Activated CD4-positive, alpha-beta T cell treated with anti-CD3 and anti-CD28 coated beads, Interleukin-2, amount 10 ng/mL, durations not matched to agents 7 days and 5 days (primary cell): ENCODE results near the gene GPX1. TPM values are rescaled to one million over a fixed set of nuclear protein-coding genes. Genes with fewer than 3 reads are reported as not detected.
"Not testable (repeated sequence)": the region's sequence is repeated elsewhere in the genome, so short reads cannot be mapped to it uniquely, and the experiment has no call there.

ENCODE experiments used
- CTCF ChIA-PET: fragments of 350-600 bp; sonication (Branson Sonifier 250); formaldehyde crosslinking; loops from one replicate; lab custom pipeline; 2021; ENCODE audit warnings: antibody characterized with exemption; lab: Charles Lee
- POLR2A ChIA-PET: fragments of 350-600 bp; sonication (Branson Sonifier 250); formaldehyde crosslinking; loops from one replicate; lab custom pipeline; 2021; ENCODE audit warnings: antibody characterized with exemption; lab: Charles Lee
- DNase-seq: peaks from one replicate; pipeline ENCODE4 v3.0.0-alpha.2; 2020
- H3K27ac Mint-ChIP-seq: one replicate; pipeline ENCODE4 v1.8.0; 2021; ENCODE audit warnings: mild to moderate bottlenecking, moderate library complexity, mixed read lengths
- H3K27me3 Mint-ChIP-seq: one replicate; pipeline ENCODE4 v1.8.0; 2021; ENCODE audit warnings: mixed read lengths
- H3K36me3 Mint-ChIP-seq: one replicate; pipeline ENCODE4 v1.8.0; 2021; ENCODE audit warnings: low read depth, mixed read lengths
- H3K4me1 Mint-ChIP-seq: one replicate; pipeline ENCODE4 v1.8.0; 2021; ENCODE audit warnings: mixed read lengths
- H3K4me3 Mint-ChIP-seq: one replicate; pipeline ENCODE4 v1.8.0; 2021; ENCODE audit warnings: mild to moderate bottlenecking, moderate library complexity, mixed read lengths
- H3K9me3 Mint-ChIP-seq: one replicate; pipeline ENCODE4 v1.8.0; 2021; ENCODE audit warnings: mixed read lengths
- total RNA-seq, 2 experiments: library from RNA; stranded (reverse); gene quantifications; one replicate each; pipeline ENCODE4 v1.2.3, GENCODE V29; 2021

The GPX1 gene
- total RNA-seq, 2 experiments from 2014 or later = 89.7 to 110 TPM

DNA sequence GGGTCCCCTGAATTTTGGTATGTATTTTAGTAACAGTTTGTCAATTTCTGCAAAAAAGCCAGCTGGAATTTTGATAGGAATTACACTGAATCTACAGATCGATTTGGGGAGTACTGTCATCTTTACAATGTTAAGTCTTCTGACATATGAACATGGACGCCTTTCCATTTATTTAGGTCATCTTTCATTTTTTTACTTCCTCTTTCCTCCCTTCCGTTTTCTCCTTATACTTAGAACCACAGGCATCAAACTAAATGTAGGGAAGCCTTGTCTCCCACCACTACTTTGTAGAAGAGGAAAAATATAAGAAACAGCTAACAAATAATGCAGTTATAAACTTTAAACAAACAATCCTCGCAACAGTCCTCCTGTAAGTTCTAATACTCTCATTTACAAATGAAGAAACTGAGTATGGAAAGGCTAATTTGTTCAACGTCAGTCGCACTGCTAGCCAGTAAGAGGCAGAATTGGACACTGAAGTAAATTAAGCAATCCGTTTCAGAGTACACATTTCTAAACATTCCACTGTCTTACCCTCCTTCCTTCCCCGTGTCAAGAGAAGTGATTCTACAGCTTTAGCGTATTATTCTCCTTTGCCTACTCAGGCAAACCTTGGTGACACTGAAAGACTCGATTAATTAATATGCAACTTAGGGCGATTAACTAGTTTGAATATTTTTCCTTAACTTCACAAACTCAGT, 28.1 kb upstream of the GPX1 start:
- POLR2A ChIA-PET = no interaction called here
- CTCF ChIA-PET = no interaction called here
- Mint-ChIP-seq H3K36me3 (peaks cover 20% of the 10 kb centered on the region), H3K27ac (no peak overlapping the region), H3K9me3 (no peaks in the 10 kb centered on the region), H3K27me3 (no peaks in the 10 kb centered on the region), H3K4me1 (peaks cover 28% of the 10 kb centered on the region), H3K4me3 (no peak overlapping the region)
- no peak for DNase-seq

- H3K27me3 Mint-ChIP-seq = no peaks in the 10 kb centered on the region
- no peaks in the 10 kb centered on the region for H3K9me3 Mint-ChIP-seq
- POLR2A ChIA-PET = no interaction called here
- H3K4me3 Mint-ChIP-seq = no peak overlapping the region
- CTCF ChIA-PET = no interaction called here
- H3K36me3 Mint-ChIP-seq = peaks cover 20% of the 10 kb centered on the region
- DNase-seq = no peak
- peaks cover 28% of the 10 kb centered on the region for H3K4me1 Mint-ChIP-seq
- H3K27ac Mint-ChIP-seq = no peak overlapping the region
Observed at GRCh38 chr3:49385617-49386016, 27.5 kb upstream of the GPX1 start.

DNA sequence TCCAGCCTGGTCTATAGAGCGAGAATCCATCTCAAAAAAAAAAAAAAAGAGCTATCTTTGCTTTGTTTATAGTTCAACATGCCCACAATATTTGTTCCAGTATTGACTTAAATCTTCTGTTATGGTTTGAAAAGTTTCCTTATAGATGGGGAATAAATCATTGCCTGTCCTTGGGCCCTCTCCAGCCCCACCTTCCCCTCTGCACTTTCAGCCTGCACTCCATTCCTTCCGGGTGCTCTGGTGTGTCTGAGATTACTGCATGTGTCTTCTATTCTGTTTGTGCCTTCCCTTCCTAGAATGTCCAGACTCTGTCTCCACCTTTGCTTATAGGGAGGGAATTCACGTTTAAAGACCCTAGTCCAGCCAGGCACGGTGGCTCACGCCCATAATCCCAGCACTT, 25.2 kb upstream of the GPX1 start:
- CTCF ChIA-PET = no interaction called here
- peaks cover 3% of the 10 kb centered on the region for H3K9me3 Mint-ChIP-seq

DNA sequence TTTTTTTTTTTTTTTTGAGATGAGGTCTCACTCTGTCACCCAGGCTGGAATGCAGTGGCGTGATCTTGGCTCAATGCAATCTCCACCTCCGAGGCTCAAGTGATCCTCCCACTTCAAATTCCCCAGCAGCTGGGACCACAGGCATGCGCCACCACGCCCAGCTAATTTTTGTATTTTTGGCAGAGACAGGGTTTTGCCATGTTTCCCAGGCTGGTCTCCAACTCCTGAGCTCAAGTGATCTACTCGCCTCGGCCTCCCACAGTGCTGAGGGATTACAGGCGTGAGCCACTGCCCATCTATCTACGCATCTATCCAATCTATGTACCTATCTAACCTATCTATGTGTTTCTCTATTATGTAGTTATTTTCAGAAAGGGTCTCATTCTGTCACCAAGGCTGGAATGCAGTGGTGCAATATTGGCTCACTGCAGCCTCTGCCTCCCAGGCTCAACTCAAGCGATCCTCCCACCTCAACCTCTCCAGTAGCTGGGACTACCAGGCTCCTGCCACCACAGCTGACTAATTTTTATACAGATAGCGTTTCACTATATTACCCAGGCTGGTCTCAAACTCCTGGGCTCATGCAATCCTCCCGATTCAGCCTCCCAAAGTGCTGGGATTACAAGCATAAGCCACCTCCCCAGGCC, 20.2 kb upstream of the GPX1 start:
- Mint-ChIP-seq H3K4me3 (no peak overlapping the region), H3K9me3 (peaks cover 3% of the 10 kb centered on the region), H3K27ac (peak overlapping the region; percentile 83), H3K4me1 (peaks cover 34% of the 10 kb centered on the region), H3K27me3 (no peaks in the 10 kb centered on the region), H3K36me3 (peaks cover 40% of the 10 kb centered on the region)
- DNase-seq = no peak
- POLR2A ChIA-PET = interaction anchor here (0.6 kb wide), 1 partner anchor 38 kb away, joined by 3 read pairs; no protein-coding TSS in a partner anchor
- CTCF ChIA-PET = interaction anchor here (1.1 kb wide), 1 partner anchor 71 kb away, joined by 3 read pairs; no protein-coding TSS in a partner anchor

More for the DNA sequence above, 25.2 kb upstream of the GPX1 start:
- POLR2A ChIA-PET = no interaction called here
- DNase-seq = no peak
- Mint-ChIP-seq H3K27me3 (no peaks in the 10 kb centered on the region), H3K4me3 (no peak overlapping the region), H3K4me1 (peaks cover 35% of the 10 kb centered on the region), H3K27ac (peak overlapping the region; percentile 26), H3K36me3 (peaks cover 28% of the 10 kb centered on the region)

- peak overlapping the region; percentile 78 for H3K27ac Mint-ChIP-seq
- peaks cover 3% of the 10 kb centered on the region for H3K9me3 Mint-ChIP-seq
- H3K36me3 Mint-ChIP-seq = peaks cover 46% of the 10 kb centered on the region
- POLR2A ChIA-PET = interaction anchor here (0.6 kb wide), 2 partner anchors 51 to 75 kb away, joined by 3 to 6 read pairs; no protein-coding TSS in a partner anchor
- CTCF ChIA-PET = interaction anchor here (0.6 to 1.1 kb wide), 4 partner anchors 11 to 72 kb away, joined by 3 to 4 read pairs (median 3); no protein-coding TSS in a partner anchor
- H3K4me3 Mint-ChIP-seq = no peak overlapping the region
- peak; percentile 54 for DNase-seq
- H3K27me3 Mint-ChIP-seq = no peaks in the 10 kb centered on the region
- peaks cover 36% of the 10 kb centered on the region for H3K4me1 Mint-ChIP-seq
Observed at GRCh38 chr3:49377483-49377882, 19.3 kb upstream of the GPX1 start.

- no peak overlapping the region for H3K27ac Mint-ChIP-seq
- peaks cover 52% of the 10 kb centered on the region for H3K36me3 Mint-ChIP-seq
- H3K9me3 Mint-ChIP-seq = no peaks in the 10 kb centered on the region
Observed at GRCh38 chr3:49371946-49372345, 13.8 kb upstream of the GPX1 start.

DNA sequence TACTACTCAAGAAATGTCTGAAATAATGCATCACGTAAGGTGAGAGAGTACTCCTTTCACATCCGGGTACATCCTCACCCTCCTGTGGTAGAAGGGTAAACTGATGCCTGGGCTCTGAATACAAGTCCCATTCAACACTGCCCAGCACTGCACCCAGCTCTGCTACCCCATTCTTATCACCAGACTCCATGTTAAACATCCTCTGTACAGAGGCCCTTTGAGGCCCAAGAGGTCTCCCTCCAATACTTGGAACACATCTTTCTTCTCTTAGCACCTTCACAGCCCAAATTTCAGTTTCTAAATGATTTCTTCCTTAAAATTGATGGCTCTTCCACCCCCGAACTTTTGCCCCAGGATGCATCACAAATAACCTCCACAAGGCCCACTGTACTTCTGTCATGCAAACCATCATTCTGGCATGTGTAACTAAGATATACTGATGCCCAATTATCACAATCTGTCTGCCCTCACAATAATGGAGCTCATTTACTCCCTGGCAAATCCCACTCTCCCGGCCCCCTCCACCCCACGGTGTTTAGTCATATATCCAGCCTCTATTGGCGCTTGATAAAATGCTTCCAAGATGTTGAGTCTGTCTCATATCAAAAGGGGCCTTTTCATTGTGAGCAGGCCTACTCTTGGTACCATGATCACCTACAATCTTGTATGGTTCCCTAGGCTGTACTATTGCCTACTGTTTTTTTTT, 12.6 kb upstream of the GPX1 start:
- H3K4me1 Mint-ChIP-seq = peaks cover 25% of the 10 kb centered on the region
- H3K27ac Mint-ChIP-seq = no peak overlapping the region
- H3K9me3 Mint-ChIP-seq = no peaks in the 10 kb centered on the region
- H3K4me3 Mint-ChIP-seq = no peak overlapping the region
- H3K36me3 Mint-ChIP-seq = peaks cover 62% of the 10 kb centered on the region
- ChIA-PET CTCF (interaction anchor here (0.6 to 1.7 kb wide), 5 partner anchors 13 to 1272 kb away, joined by 3 to 4 read pairs (median 4); no protein-coding TSS in a partner anchor), POLR2A (interaction anchor here (0.6 kb wide), 1 partner anchor 48 kb away, joined by 4 read pairs; no protein-coding TSS in a partner anchor)
- DNase-seq = no peak
- H3K27me3 Mint-ChIP-seq = no peaks in the 10 kb centered on the region

More at GRCh38 chr3:49371946-49372345, 13.8 kb upstream of the GPX1 start:
- Mint-ChIP-seq H3K4me3 (no peak overlapping the region), H3K4me1 (peaks cover 25% of the 10 kb centered on the region), H3K27me3 (no peaks in the 10 kb centered on the region)
- no peak for DNase-seq
- ChIA-PET POLR2A (no interaction called here), CTCF (interaction anchor here (1.1 kb wide), 1 partner anchor 13 kb away, joined by 4 read pairs; no protein-coding TSS in a partner anchor)

DNA sequence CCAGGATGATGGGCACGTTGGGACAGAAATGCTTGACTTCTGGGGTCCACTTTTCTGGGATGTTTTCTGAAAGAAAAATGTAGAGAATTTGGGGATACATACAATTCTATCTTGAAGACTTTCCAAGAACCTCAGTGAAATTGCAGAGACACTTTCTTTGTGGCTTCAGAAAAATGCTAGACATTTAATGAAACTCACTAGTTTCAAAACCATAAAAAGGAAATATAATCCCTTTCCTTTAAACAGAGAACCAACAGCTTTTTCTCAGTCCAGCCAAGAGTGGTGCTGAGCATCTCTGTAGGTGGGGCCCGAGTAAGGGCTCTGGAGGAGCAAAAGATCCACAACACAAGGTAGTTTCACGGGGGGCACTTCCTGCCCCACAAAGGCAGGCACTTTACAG, 4.4 kb upstream of the GPX1 start:
- POLR2A ChIA-PET = no interaction called here
- peaks cover 66% of the 10 kb centered on the region for H3K36me3 Mint-ChIP-seq

DNA sequence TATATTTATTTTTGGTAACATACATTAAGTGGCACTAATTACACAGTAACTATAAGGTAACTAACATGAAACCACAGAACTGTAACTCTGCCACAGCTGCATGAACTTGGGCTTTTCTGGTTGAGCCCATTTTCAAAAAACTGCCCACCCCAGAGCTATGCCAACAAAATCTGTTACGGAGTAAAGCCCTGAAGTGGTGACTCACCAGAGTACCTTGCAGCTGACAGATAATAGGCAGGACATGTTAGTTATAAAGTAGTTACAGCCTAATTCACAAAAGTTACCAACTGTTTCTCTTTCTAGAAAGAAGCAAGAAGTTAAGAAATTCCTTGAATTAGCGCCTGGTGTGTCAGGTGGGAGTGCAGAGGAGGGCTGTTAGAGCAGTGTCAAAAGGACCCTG, 1.5 kb upstream of the GPX1 start:
- peaks cover 37% of the 10 kb centered on the region for H3K4me1 Mint-ChIP-seq
- ChIA-PET CTCF (interaction anchor here (0.6 to 2.2 kb wide), 4 partner anchors 10 to 28 kb away, joined by 3 to 8 read pairs (median 3); no protein-coding TSS in a partner anchor), POLR2A (interaction anchor here (1.4 kb wide), 1 partner anchor 20 kb away, joined by 6 read pairs; the partner anchor contains the start of gene USP4)
- peak overlapping the region; percentile 87 for H3K27ac Mint-ChIP-seq
- H3K36me3 Mint-ChIP-seq = peaks cover 62% of the 10 kb centered on the region
- H3K27me3 Mint-ChIP-seq = no peaks in the 10 kb centered on the region
- DNase-seq = no peak
- no peaks in the 10 kb centered on the region for H3K9me3 Mint-ChIP-seq
- H3K4me3 Mint-ChIP-seq = peak overlapping the region; percentile 96

More for the DNA sequence above, 4.4 kb upstream of the GPX1 start:
- Mint-ChIP-seq H3K4me1 (peaks cover 29% of the 10 kb centered on the region), H3K4me3 (no peak overlapping the region), H3K27me3 (no peaks in the 10 kb centered on the region), H3K27ac (peak overlapping the region; percentile 51), H3K9me3 (no peaks in the 10 kb centered on the region)
- CTCF ChIA-PET = interaction anchor here (0.9 to 1.4 kb wide), 2 partner anchors 22 to 47 kb away, joined by 3 to 4 read pairs; partner anchors contain the start of gene USP4
- no peak for DNase-seq

DNA sequence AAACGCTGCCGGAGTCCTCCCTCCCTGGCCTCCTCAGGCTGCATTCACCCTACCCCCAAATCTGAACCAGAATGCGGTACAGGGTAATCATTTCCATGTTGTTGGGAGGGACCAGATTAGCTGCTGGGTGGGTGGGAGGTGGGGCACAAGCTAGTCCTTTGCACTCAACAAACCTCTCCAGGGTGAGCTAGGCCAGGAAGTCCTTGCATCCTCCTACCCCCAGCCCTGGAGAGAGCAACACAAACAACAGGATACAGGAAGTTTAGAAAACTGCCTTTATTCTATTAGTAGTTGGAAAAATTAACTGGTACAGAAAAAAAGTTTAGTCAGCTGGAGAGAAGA, 702 bp upstream of the GPX1 start:
- CTCF ChIA-PET = interaction anchor here (1.0 to 2.2 kb wide), 2 partner anchors 13 to 14 kb away, joined by 4 to 8 read pairs; no protein-coding TSS in a partner anchor
- Mint-ChIP-seq H3K36me3 (peaks cover 59% of the 10 kb centered on the region), H3K27ac (peak overlapping the region; percentile 87), H3K4me1 (peaks cover 39% of the 10 kb centered on the region), H3K4me3 (peak overlapping the region; percentile 96), H3K9me3 (no peaks in the 10 kb centered on the region), H3K27me3 (no peaks in the 10 kb centered on the region)
- POLR2A ChIA-PET = interaction anchor here (1.4 kb wide), 1 partner anchor 19 kb away, joined by 6 read pairs; the partner anchor contains the start of gene USP4
- no peak for DNase-seq

DNA sequence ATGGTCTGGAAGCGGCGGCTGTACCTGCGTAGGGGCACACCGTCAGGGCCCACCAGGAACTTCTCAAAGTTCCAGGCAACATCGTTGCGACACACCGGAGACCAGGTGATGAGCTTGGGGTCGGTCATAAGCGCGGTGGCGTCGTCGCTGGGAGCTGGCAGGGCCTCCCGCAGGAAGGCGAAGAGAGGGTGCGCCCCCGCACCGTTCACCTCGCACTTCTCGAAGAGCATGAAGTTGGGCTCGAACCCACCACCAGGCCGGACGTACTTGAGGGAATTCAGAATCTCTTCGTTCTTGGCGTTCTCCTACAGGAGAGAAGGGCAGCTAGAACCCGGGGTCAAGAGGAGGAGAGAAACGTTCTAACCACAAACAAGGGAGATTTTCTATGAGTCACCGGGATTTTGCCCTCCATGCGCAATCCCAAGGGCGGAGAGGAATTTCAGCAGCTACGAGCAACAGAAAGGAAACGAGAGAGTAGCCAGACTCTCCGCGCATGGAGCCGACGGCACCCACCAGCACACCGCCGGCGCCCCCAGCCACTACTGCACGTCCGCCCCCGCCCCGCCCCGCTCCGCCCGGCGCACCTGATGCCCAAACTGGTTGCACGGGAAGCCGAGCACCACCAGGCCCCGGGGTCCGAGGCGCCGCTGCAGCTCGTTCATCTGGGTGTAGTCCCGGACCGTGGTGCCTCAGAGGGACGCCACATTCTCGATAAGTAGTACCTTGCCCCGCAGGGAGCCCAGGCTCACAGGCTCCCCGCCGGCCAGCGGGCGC, 523 bp downstream of the GPX1 start:
- DNase-seq = peak; percentile 48
- CTCF ChIA-PET = interaction anchor here (0.9 to 1.1 kb wide), 2 partner anchors 9 to 12 kb away, joined by 4 read pairs; no protein-coding TSS in a partner anchor
- Mint-ChIP-seq H3K4me1 (peaks cover 36% of the 10 kb centered on the region), H3K36me3 (peaks cover 49% of the 10 kb centered on the region), H3K27ac (peak overlapping the region; percentile 95), H3K4me3 (peak overlapping the region; percentile 96)
- H3K9me3 Mint-ChIP-seq, POLR2A ChIA-PET, H3K27me3 Mint-ChIP-seq: not testable (repeated sequence)
